IPS-NIHi7 (cell line): ENCODE measurements around the gene OR2V1.
A peak's percentile ranks its signal among the peaks of the same experiment; 100 is the strongest.
"Not testable (repeated sequence)": the region's sequence is repeated elsewhere in the genome, so short reads cannot be mapped to it uniquely, and the experiment has no call there.

Experiments
- DNase-seq: peaks from one replicate; pipeline ENCODE4 v3.0.0; 2012; ENCODE audit warnings: mixed read lengths; ENCODE audit errors: extremely low spot score

The OR2V1 gene

DNA sequence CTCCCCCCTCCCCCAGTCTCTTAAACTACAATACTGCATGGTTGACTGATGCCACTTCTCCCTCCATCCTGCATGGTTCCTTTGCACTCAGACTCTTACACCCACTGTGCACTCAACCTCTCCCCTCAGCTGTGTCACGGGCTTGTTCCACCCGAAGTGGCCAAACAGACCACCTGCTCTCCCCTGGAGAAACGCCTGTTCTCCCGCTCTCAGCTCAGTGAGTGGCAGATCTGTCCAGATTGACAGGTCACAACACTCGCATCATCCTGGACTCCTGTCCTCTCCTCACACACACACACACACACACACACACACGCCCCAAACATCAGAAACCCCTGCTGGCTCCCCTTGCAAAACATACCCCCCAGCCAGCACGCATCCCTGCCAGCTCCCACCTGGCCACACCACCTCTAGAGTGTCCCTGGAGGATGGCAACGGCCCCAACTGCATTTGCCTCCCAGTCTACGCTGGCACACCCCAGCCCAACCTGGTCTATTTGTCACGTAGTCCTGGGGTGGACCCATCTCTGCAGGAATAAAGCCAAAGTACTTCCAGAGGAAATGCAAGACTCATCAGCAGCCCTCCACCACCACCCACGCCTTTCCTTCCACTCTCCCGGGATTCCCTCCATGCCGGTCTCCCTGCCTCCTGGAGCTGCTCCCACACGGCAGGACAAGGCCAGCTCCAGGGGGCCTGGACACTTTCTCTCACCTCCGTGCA, 2.9 kb downstream of the OR2V1 start:
- DNase-seq = no peak

DNA sequence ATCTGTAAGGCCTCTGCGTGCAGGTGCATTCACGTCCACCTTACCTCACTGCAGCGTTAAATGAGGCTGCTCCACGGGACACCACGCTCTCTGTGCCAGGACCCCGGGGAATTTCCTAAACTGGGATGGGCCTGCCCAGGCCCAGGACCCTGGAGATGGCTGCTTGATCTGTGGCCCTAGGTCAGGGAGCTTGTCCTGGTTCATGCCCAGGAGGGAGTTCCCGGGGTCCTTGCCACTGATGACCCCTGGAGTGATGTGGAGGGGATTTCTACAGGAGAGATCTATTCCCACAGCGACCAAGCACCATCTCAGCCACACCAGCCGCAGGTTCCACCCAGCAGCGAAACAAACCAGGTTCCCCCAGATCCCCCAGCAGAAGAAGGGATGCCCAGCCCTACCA, 3.5 kb downstream of the OR2V1 start:
- no peak for DNase-seq

DNA sequence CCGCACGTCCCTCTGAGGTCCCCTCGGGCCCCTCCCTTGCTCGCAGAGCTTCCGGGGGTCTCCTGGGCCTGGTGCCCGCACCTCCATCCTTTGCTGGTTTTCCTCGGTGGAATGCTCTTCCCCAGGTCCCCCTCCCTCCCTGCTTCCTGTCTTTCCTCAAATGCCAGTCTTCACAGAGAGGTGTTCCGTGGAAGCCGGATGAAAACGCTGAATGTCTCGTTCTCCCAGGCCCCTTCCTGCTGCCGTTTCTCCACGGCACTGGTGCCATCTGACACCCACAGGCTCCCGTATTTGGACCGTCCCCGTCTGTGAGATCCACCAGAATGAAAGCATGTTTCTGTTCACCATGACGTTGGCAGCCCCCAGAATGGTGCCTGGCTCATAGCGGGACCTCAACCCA, 4.1 kb downstream of the OR2V1 start:
- no peak for DNase-seq

DNA sequence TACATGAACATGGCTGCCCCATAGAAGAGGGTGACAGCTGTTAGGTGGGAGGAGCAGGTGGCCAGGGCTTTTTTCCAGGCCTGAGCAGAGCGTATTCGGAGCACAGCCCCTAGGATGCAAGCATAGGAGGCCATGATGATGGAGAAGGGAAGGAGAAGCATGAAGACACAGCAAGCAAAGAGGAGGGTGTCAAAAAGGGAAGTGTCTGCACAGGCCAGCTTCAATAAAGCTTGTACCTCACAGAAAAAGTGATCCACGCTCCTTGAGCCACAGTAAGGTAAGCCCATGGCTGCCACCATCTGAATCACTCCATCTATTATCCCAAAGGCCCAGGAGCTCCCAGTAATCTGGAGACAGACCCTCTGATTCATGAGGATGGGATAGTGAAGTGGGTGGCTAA, 6.4 kb downstream of the OR2V1 start:
- no peak for DNase-seq

DNA sequence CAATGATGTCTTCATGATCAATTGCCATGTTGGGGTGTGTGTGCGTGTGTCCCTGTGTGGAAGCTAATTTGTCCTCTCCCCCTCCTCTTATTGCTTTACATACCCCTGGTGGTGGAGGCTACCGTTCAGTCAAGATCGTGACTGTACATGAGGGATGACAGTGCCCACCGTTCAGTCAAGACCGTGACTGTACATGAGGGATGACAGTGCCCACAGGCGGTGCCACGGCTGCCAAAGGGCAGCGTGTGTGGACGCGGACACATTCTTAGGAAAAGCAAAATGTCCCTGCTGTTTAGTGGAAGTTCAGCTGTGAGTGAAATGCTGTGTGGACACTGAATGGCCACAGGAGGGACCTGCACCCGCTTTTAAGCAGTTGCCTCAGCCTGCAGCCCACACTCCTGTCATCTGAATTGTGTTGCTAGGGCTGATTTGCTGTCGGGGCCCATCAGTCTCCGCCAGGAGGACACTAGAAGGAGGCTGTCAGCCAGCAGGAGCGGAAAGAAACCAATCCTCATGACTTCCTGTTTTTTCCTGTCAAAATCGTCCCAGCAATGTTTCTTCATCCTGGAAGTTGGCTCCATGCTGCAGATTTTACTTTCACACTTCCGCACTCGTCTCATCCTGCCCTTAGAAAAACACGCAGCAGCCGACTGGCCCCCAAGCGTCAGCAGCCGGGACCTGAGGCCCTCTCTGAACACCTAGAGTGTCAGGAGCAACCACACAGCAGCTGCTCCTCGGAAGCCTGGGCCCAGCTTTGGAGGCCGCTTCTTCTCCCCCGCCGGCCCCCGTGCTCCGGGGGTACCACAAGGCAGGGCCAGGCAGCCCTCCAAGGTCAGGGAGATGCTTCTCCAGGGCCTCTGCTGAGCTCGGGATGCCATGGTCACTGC, 9.1 kb downstream of the OR2V1 start:
- DNase-seq = no peak

DNA sequence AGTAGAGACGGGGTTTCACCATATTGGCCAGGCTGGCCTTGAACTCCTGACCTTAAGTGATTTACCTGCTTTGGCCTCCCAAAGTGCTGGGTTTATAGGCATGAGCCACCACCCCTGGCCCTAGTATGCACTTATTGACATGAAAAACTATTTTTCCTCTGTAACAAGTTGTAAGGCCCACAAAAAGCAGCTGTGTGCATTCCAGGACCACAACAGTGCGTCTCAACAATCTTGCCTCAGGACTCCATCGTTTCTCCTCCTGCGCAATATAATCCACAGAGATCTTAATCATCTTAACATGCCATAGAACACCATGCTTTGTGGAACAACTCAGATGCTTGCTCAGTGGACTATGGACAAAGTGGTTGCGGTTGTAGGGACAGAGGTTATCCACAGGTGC, 10.2 kb downstream of the OR2V1 start:
- DNase-seq = no peak

DNA sequence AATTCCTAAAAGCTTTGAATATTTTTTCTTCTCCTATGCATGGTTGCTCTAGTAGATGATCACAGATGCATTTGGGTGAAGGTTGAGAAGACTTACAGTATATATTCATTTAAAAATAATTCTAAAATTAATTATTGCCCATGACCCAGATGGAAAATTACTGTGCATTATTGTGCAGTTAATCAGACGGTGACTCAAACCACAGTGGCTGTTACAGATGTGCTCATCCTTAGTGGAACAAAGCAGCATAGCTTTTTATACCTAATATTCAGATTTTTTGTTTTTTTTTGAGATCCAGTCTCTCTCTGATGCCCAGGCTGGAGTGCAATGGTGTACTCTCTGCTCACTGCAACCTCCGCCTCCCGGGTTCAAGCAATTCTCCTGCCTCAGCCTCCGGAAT, 10.7 kb downstream of the OR2V1 start:
- DNase-seq = no peak

DNA sequence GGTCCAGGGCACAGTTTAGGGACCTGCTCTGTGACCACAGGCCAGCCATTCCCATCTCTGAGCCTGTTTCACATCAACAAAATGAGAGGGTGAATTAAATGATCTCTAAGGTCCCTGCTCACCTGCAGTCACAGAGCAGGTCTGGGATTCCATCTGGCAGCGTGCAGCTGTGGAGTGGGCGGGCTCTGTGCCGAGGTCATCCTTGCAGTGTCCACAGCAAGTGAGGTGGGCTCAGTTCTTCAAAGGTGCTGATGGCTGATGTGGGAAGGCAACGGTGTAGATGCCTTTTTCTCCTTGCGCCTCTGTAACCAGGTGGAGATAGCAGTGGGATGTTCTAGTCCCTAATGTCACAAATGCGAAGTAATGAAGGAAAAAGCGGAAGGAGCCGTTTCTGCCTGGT, 11.9 kb downstream of the OR2V1 start:
- DNase-seq = no peak

DNA sequence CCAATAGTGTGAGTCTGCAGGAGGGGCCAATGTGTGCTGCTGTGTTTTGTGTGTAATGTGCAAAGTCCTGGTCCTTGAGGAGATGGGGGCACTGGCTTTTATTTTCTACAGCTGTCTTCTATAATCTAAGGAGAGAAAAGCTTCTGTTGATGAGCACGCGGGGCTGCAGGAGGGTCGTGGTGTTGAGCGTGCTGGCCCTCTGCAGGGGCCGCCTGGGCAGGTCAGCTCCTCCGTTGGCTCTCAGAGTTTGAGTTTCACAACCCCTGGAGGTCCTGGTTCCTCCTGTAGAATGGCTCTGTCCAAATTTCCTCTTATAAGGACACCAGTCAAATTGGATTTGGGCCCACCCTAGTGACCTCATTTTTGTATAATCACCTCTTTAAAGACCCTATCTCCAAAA, 12.6 kb downstream of the OR2V1 start:
- DNase-seq = no peak

DNA sequence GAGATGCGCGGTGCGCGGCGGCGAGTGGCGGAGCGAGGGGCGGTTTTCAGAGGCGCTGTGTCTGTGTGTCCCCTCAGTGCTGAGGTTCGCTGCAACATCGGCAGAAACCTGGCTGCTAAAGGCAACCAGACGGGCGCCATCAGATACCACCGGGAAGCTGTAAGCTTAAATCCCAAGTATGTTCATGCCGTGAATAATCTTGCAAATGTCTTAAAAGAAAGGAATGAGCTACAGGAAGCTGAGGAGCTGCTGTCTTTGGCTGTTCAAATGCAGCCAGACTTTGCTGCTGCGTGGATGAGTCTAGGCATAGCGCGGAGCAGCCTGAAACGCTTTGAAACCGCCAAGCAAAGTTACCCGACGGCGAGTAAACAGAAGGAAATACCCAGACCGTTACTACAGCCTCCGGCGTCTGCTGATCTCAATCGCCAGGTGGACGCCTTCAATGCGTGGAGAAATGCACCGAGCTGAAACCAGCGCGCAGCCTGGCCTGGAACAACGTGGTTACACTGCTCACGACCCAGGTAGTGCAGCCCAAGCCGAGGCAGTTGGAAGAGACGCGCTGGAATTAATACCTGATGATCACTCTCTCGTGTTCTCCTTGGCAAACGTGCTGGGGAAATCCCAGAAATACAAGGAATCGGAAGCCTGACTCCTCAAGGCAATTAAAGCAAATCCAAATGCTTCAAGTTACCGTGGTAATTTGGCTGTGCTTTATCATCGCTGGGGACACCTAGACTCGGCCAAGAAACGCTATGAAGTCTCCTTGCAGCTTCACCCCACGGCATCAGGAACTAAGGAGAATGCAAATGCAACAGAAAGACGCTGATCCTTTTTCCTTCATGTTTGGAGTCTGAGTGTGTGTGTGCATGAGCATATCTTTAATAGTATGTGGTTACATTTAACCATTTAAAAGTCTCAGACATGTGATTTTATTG, 15.9 kb downstream of the OR2V1 start:
- no peak for DNase-seq

DNA sequence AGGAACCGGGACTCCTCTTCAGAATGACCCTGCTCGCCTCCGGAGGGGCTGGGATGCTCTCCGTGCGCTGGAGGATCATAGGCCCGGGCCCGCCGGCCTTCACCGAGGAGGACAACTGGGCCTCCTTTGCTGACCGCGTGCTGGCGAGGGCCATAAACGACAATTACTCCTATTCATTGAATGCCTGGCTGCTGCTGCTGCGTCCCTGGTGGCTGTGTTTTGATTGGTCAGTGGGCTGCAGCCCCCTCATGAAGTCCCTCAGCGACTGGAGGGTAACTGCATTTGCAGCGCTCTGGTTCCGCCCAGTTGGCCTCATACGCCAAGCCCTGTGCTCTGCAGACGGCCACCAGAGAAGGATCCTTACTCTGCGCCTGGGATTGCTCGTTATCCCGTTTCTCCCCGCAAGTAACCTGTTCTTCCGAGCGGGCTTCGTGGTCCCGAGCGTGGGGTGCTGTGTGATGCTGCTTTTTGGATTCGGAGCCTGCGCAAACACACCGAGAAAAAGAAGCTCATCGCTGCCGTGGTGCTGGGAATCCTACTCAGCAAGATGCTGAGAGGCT, 16.6 kb downstream of the OR2V1 start:
- no peak for DNase-seq

DNA sequence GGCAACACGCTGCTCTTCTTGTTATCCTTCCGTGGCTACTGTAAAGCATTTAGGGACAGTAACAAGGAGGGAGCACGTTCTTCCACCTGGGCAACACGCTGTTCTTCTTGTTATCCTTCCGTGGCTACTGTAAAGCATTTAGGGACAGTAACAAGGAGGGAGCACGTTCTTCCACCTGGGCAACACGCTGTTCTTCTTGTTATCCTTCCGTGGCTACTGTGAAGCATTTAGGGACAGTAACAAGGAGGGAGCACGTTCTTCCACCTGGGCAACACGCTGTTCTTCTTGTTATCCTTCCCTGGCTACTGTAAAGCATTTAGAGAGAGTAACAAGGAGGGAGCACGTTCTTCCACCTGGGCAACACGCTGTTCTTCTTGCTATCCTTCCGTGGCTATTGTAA, 17.4 kb downstream of the OR2V1 start:
- not testable (repeated sequence) for DNase-seq

DNA sequence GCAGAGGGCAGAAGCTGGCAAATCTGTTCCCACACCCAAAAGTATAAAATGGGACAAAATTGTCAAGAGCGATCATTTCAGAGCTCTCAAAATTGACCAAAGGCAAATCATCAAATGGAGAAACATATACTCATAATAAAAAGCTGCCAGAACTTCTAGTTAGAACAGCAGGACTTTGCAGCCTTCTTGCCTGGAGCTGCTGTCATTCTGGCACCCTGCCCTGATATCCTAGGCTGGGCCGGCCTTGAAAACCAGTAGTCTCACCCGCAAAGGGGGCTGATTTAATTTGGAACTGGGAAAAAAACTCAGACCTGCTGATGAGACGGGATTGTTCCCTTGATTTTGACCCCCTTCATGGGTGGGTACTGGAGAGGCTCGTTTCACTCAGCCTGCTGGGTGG, 18.5 kb downstream of the OR2V1 start:
- DNase-seq = no peak

DNA sequence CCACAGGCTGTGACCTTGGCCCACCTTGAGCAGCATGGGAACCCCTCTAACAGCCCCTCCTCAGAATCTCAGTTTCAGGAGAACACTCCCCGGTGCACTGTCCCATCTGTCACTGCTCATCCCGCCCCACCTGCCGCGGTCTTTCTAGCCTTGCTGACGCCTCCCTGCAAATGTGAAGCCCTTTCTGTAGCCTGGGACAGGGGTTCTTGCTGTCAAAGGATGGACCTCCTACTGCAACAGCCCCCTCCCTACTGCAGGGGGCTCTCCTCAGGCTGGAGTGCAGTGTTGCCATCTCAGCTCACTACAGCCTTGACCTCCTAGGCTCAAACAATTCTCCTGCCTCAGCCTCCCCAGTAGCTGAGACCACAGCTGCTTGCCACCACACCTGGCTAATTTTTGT, 20.0 kb downstream of the OR2V1 start:
- no peak for DNase-seq

DNA sequence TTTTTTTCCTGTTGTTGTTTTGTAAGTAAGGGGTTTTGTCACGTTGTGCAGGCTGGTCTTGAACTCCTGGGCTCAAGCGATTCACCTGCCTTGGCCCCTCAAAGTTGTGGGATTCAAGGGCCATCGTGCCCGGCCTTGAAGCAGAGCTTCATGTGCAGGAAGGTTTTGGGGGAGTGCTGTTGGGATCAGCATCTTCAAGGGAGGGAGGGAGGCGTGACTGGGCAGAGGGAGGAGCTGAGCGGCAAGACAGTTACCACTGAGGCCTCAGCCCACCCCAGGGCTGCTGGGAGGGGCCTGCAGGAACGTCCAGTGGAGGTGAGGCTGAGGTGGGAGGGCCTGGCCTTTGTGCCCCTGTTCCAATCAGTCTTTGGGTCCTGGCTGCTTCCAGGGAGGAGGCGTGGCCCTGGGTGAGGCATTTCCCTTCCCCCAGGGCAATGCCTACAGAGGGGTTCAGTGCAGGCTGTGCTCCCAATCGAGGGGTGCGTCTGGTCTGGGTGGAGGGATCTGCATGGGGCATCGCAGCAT, 21.4 kb downstream of the OR2V1 start:
- DNase-seq = peak; percentile 52

DNA sequence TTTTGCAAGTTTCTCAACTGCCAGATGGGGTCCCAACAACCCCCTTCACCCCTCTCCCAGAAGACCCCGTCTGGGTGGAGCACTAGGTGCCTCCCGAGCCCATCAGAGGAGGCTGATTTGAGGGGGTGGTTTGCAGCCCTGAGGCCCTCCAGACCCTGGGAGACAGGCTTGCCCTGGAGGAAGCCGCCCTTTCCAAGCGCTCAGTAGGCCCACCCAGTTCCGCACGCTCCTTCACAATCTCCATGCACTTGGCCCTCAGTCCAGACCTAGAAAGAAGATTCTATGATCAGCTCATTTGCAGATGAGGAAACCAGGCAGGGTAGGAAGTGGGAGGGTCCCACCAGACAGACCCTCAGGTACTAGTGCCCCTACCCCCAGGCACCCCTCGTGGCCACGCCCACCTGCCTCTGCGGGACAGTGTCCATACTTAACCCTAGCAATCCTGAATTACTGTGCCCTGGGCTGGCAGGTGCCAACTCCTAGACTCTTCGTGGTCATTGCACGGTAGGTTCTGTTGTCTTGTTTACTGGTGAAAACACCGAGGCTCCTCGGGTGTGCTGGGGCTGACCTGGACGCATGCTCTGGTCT, 22.3 kb downstream of the OR2V1 start:
- DNase-seq = no peak

DNA sequence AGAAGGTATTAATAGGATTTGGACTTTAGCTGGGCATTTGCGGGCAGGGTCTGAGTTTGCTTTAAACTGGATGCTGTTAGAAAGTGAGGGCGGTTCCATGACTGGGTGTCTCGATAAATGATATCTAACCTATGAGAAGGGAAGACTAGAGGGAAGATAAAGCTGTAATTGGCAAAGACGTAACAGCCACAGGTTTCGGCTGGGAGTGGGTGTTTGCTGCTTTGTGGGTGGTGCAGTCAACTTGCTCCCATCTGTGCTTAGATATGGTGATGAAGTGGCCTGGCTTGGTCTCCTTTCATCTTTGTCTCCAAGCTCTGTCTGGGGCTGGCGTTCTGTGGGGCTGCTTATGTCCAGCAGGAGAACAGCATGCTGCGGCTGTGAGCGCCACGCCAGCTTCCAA, 23.3 kb downstream of the OR2V1 start:
- no peak for DNase-seq

DNA sequence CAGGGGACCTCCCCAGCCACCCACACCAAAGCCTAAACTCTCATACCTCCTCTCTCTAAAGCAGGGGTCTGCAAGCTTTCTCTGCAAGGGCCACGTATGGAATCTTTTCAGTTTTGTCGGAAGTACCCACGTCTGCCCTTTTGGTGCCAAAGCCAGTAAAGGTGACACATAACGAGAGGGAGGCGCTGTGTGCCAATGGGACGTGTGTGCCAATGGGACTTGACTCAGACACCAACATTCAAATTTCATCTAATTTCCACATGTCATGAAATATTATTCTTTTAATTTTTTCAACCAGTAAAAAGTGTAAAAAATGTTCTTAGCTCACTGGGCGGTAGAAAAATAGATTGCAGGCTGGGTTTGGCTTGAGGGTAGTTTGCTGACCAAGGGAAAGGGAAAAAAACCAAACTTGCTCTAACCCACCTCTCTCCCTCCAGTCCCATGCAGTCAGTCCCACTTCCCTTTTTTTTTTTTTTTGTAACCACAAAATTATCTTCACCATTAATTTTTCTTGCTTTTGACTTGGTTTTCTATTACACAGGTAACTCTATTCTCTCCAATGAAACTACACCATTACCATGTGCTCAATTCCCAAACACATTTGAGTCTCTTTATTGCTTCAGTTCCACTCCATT, 25.5 kb downstream of the OR2V1 start:
- no peak for DNase-seq

DNA sequence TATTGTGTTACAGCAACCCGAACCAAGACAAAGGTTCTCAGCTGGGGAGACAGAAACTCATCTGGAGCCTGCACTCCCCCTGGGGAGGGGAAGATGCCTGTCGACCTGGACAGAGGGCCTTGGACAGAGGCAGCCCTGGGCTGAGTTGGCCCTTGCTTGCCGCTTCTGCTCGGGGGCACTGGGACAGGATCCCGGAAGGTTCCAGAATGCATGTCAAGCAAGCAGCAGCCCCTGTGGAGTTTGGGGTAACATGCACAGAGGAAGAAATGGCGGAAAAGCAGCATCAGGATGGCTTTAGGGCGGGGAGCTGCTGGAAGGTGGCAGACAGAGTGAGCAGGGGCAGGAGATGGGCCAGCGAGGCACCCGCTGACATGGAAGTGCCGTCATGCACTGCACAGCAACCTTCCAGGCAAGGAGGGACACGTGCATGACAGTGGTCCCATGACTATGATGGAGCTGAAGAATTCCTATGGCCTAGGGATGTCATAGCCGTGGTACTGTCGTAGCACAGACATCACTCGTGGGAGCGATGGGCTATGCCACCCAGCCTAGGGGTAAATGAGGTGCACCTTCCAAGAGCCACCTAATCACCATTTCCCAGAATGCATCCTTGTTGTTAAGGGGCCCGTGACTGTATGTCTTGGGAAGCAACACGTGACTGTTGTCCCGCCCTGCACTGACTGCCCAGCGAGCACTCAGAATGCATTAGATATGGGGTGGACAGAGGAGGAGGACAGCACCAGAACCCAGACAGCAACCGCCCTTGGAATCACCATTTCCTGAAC, 26.2 kb downstream of the OR2V1 start:
- not testable (repeated sequence) for DNase-seq

DNA sequence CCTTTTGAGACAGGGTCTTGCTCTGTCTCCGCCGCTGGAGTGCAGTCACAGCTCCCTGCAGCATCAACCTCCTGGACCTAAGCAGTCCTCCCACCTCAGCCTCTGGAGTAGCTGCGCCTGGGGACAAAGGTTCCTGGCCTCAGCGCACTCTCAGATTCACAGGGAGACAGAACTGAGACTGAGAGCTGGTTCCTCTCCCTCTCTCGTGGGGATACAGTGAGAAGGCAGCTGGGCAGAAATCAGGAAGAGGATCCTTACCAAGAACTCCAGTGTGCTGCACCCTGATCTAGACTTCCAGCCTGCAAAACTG, 26.8 kb downstream of the OR2V1 start:
- DNase-seq = not testable (repeated sequence)
